OCI-LY1 (cell line): ENCODE data around the gene FARP1.

Experiments
- H2AFZ ChIP-seq: fragments of 200-600 bp; sonication (generic), shearing (Covaris generic); 2 replicates; pipeline ENCODE4 v1.6.0; 2014; ENCODE audit warnings: antibody characterized with exemption, mild to moderate bottlenecking, low read length
- H3F3A ChIP-seq: fragments of 200-600 bp; sonication (generic), shearing (Covaris generic); 2 replicates; pipeline ENCODE4 v1.6.0; 2014; ENCODE audit warnings: mild to moderate bottlenecking, antibody characterized with exemption, low read length, moderate library complexity; ENCODE audit not compliant: insufficient read depth
- H3K27ac ChIP-seq: fragments of 200-600 bp; sonication (generic); 2 replicates; pipeline ENCODE4 v1.5.1; 2014; ENCODE audit warnings: low read length, mixed run types, mild to moderate bottlenecking, low read depth; ENCODE audit not compliant: poor library complexity, severe bottlenecking
- H3K27me3 ChIP-seq: fragments of 200-600 bp; sonication (generic); 2 replicates; pipeline ENCODE4 v1.6.0; 2014; ENCODE audit warnings: antibody characterized with exemption, mild to moderate bottlenecking, low read length, moderate library complexity; ENCODE audit not compliant: insufficient read depth
- H3K36me3 ChIP-seq: fragments of 200-600 bp; sonication (generic); 2 replicates; pipeline ENCODE4 v1.6.1; 2014; ENCODE audit warnings: mild to moderate bottlenecking, antibody characterized with exemption, low read length, moderate library complexity, mixed read lengths; ENCODE audit not compliant: insufficient read depth
- H3K4me1 ChIP-seq: fragments of 200-600 bp; sonication (generic); 2 replicates; pipeline ENCODE4 v1.5.1; 2014; ENCODE audit warnings: mild to moderate bottlenecking, low read length, moderate library complexity; ENCODE audit not compliant: insufficient read depth, severe bottlenecking
- H3K4me2 ChIP-seq: fragments of 200-600 bp; sonication (generic), shearing (Covaris generic); 2 replicates; pipeline ENCODE4 v1.6.1; 2014; ENCODE audit warnings: low read length
- H3K4me3 ChIP-seq: fragments of 200-600 bp; sonication (generic); 2 replicates; pipeline ENCODE4 v1.5.1; 2014; ENCODE audit warnings: low read length, low read depth, mild to moderate bottlenecking, mixed read lengths; ENCODE audit not compliant: poor library complexity, severe bottlenecking
- H3K79me2 ChIP-seq: fragments of 200-600 bp; shearing (Covaris generic); 2 replicates; pipeline ENCODE4 v1.6.1; 2016; ENCODE audit warnings: mixed run types, low read length, mixed read lengths; ENCODE audit not compliant: insufficient read depth
- H3K9ac ChIP-seq: fragments of 200-600 bp; sonication (generic), shearing (Covaris generic); 2 replicates; pipeline ENCODE4 v1.6.1; 2014; ENCODE audit warnings: mild to moderate bottlenecking, low read length, mixed read lengths
- H3K9me2 ChIP-seq: fragments of 200-600 bp; sonication (generic), shearing (Covaris generic); 2 replicates; pipeline ENCODE4 v1.6.1; 2014; ENCODE audit warnings: low read depth, mild to moderate bottlenecking, low read length, mixed read lengths
- H3K9me3 ChIP-seq: fragments of 200-600 bp; shearing (Covaris generic); 2 replicates; pipeline ENCODE4 v1.6.1; 2014; ENCODE audit warnings: low read length, mixed read lengths
- H4K20me1 ChIP-seq: fragments of 200-600 bp; sonication (generic), shearing (Covaris generic); 2 replicates; pipeline ENCODE4 v1.6.0; 2016; ENCODE audit warnings: mild to moderate bottlenecking, low read length; ENCODE audit not compliant: insufficient read depth
- EZH2 ChIP-seq: fragments of 200-600 bp; sonication (generic), shearing (Covaris generic); IDR thresholded peaks from 2 replicates; pipeline ENCODE4 v1.8.0; 2017; ENCODE audit warnings: borderline replicate concordance, mixed run types, mild to moderate bottlenecking, antibody characterized with exemption, low read length, moderate library complexity, mixed read lengths
- TF ChIP-seq, protein P1 (sequence below): fragments of 200-600 bp; sonication (generic), shearing (Covaris generic); IDR thresholded peaks from 2 replicates; pipeline ENCODE4 v1.5.1; 2017; ENCODE audit warnings: mild to moderate bottlenecking, antibody characterized with exemption, low read length, moderate library complexity, mixed read lengths

FARP1 gene

DNA sequence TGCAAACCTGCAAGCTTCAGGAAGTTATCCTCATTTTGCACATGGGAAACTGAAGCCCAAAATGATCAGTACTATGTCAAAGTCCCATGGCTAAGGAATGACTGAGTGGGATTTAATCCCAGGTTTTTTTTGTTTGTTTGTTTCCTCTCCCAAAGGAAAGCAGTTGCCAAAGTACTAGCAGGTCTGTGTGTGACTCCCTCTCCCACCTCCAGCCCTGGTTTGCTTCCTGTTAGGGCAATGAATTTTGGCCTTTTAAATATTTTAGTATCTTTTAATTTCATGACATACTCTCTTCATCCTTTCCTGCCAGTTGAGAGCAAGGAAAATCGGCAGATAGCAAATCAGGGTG is 168.3 kb downstream of the FARP1 start:
- no peaks in the 10 kb centered on the region for H3K9me3 ChIP-seq
- no peak overlapping the region for H3K9ac ChIP-seq
- no peak overlapping the region for H3K4me2 ChIP-seq
- TF ChIP-seq, protein P1, sequence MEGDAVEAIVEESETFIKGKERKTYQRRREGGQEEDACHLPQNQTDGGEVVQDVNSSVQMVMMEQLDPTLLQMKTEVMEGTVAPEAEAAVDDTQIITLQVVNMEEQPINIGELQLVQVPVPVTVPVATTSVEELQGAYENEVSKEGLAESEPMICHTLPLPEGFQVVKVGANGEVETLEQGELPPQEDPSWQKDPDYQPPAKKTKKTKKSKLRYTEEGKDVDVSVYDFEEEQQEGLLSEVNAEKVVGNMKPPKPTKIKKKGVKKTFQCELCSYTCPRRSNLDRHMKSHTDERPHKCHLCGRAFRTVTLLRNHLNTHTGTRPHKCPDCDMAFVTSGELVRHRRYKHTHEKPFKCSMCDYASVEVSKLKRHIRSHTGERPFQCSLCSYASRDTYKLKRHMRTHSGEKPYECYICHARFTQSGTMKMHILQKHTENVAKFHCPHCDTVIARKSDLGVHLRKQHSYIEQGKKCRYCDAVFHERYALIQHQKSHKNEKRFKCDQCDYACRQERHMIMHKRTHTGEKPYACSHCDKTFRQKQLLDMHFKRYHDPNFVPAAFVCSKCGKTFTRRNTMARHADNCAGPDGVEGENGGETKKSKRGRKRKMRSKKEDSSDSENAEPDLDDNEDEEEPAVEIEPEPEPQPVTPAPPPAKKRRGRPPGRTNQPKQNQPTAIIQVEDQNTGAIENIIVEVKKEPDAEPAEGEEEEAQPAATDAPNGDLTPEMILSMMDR = no peak
- no peak for TF ChIP-seq EZH2
- no peak overlapping the region for H3K4me3 ChIP-seq
- no peaks in the 10 kb centered on the region for H3K79me2 ChIP-seq
- no peak overlapping the region for H3K27ac ChIP-seq
- H2AFZ ChIP-seq = no peak overlapping the region
- no peaks in the 10 kb centered on the region for H3K9me2 ChIP-seq
- H4K20me1 ChIP-seq = no peaks in the 10 kb centered on the region
- H3F3A ChIP-seq = no peaks in the 10 kb centered on the region
- H3K36me3 ChIP-seq = no peaks in the 10 kb centered on the region
- H3K4me1 ChIP-seq = no peaks in the 10 kb centered on the region
- peaks cover 1% of the 10 kb centered on the region for H3K27me3 ChIP-seq

DNA sequence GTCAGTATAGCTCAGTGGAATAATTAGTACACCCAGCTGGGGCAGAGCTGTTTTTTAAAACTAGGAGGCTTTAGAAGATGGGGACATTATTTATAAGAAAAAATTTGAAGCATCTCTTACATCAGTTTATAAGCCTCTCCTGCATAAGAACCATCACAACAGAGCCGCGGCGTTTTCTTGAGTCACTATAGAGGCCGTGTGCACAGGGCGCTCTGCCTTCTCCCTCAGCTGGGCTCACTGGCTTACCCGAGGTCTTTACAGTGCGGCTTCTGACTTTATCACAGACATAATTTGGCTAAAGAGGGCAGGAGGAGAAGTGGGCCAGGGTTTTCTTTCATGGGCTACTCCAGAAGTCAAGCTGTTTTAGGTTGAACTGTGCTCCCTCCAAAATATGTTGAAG is 169.7 kb downstream of the FARP1 start:
- Histone ChIP-seq H4K20me1 (no peaks in the 10 kb centered on the region), H3K27me3 (peaks cover 8% of the 10 kb centered on the region), H2AFZ (no peak overlapping the region), H3K9ac (no peak overlapping the region), H3K79me2 (no peaks in the 10 kb centered on the region), H3F3A (no peaks in the 10 kb centered on the region), H3K4me2 (no peak overlapping the region), H3K9me2 (no peaks in the 10 kb centered on the region), H3K4me3 (no peak overlapping the region), H3K9me3 (no peaks in the 10 kb centered on the region), H3K36me3 (no peaks in the 10 kb centered on the region), H3K4me1 (no peaks in the 10 kb centered on the region), H3K27ac (no peak overlapping the region)
- TF ChIP-seq EZH2 = no peak
- TF ChIP-seq, protein P1 = no peak

DNA sequence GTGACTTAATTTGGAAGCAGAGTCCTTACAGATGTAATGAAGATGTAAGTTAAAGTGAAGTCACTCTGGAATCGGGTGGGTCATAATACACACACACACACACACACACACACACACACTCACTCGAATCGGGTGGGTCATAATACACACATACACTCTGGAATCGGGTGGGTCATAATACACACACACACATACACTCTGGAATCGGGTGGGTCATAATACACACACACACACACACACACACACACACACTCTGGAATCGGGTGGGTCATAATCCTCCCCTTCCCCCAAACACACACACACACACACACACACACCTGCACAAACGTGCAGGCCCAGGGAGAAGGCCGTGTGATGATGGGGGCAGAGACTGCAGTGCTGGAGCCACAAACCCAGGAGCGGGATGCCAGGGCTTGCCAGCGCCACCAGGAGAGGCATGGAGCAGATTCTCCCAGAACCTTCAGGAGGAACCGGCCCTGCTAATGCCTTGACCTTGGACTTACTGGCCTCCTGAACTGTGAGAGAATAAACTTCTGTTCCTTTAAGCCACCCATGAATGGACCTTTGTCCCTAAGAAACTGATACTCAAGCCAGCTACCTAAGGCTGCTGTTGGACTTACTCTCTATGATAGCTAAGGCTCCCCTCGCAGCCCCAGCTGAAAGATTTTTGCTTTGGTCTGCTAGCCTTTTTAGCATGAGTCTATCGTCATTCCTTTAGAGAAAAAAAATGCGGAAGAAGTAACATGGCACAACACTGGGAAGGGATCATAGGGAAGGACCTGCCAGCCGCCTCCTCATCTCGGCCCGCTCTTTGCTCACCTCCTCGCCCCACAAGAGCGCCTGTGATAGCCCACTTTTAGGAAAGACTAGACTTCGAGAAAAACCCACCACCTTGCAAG is 170.4 kb downstream of the FARP1 start:
- Histone ChIP-seq H3K27ac (no peak overlapping the region), H3F3A (no peaks in the 10 kb centered on the region), H3K27me3 (peaks cover 8% of the 10 kb centered on the region), H3K4me2 (no peak overlapping the region), H2AFZ (no peak overlapping the region), H3K4me1 (no peaks in the 10 kb centered on the region), H3K79me2 (no peaks in the 10 kb centered on the region), H3K9me3 (no peaks in the 10 kb centered on the region), H3K9me2 (no peaks in the 10 kb centered on the region), H3K9ac (no peak overlapping the region), H3K36me3 (no peaks in the 10 kb centered on the region), H4K20me1 (no peaks in the 10 kb centered on the region), H3K4me3 (no peak overlapping the region)
- no peak for TF ChIP-seq EZH2
- TF ChIP-seq, protein P1 = no peak
